H1 (cell line): ENCODE results near the gene ARID4B. TPM values are rescaled to one million over a fixed set of nuclear protein-coding genes. Genes with fewer than 3 reads are reported as not detected.

Source experiments
- FOSL1 ChIP-seq: IDR thresholded peaks from 2 replicates; pipeline ENCODE4 v1.6.1; 2011; ENCODE audit warnings: mild to moderate bottlenecking, low read depth, low read length, moderate library complexity; ENCODE audit not compliant: insufficient read depth
- MAFK ChIP-seq: IDR thresholded peaks from 2 replicates; pipeline ENCODE4 v1.6.1; 2012; ENCODE audit warnings: low read depth, mild to moderate bottlenecking, improper control_type of control experiment, low read length
- SIN3A ChIP-seq, 2 experiments: IDR thresholded peaks in 1 of 2; conservative IDR thresholded peaks in 1 of 2; 2 replicates each; pipeline ENCODE4 v1.6.1; 2011 to 2012; ENCODE audit warnings: low read length in 2 of 2, improper control_type of control experiment in 1 of 2, low read depth in 1 of 2, mild to moderate bottlenecking in 1 of 2
- SIX5 ChIP-seq: IDR thresholded peaks from 2 replicates; pipeline ENCODE4 v1.6.1; 2011; ENCODE audit warnings: mild to moderate bottlenecking, low read depth, low read length
- TCF12 ChIP-seq: IDR thresholded peaks from 2 replicates; pipeline ENCODE4 v1.6.1; 2011; ENCODE audit warnings: low read depth, mild to moderate bottlenecking, low read length
- TEAD4 ChIP-seq: IDR thresholded peaks from 2 replicates; pipeline ENCODE4 v1.6.1; 2012; ENCODE audit warnings: low read depth, low read length, inconsistent platforms, mixed read lengths
- polyA plus RNA-seq, 7 experiments: library from polyadenylated mRNA; depleted of rRNA in 3 of 7; stranded (reverse) in 5 of 7; unstranded in 2 of 7; fragments of >200 nt in 5 of 7; fragments of 200-250 nt in 2 of 7; gene quantifications; 1 replicate in 5 of 7; 2 replicates in 1 of 7; 4 replicates in 1 of 7; pipeline versions ENCODE4 v1.2.1 to v1.2.3, GENCODE V29; 2011 to 2013; ENCODE audit warnings: missing spikeins in 2 of 7, mixed read lengths in 2 of 7
- total RNA-seq: library from RNA; stranded (reverse); fragmentation: NEBNext Ultra II Directional; extraction: Animal tissue kit (Norgen Biotek cat#: 25700); gene quantifications from 2 replicates; pipeline ENCODE4 v1.2.1, GENCODE V29; 2021

Gene ARID4B
- total and polyA plus RNA-seq, 2 of the 8 experiments (the other 6 are each of a cell fraction or from before 2014, with no cell fraction given) = 5.1 to 28.8 TPM

- TF ChIP-seq SIN3A (conservative IDR thresholded peaks at IDR 0.05 in 1 of 2, IDR thresholded peaks at IDR 0.05 in 1 of 2; ENCODE audit: low read depth in 1 of 2, low read length in 2 of 2) (no peak), SIX5 (no peak), TCF12 (no peak), TEAD4 (no peak), MAFK (no peak), FOSL1 (no peak)
Observed at GRCh38 chr1:235187316-235187715, 140.7 kb downstream of the ARID4B start (continued).
